ENCODE results near the gene LRRC32.

Gene LRRC32

DNA sequence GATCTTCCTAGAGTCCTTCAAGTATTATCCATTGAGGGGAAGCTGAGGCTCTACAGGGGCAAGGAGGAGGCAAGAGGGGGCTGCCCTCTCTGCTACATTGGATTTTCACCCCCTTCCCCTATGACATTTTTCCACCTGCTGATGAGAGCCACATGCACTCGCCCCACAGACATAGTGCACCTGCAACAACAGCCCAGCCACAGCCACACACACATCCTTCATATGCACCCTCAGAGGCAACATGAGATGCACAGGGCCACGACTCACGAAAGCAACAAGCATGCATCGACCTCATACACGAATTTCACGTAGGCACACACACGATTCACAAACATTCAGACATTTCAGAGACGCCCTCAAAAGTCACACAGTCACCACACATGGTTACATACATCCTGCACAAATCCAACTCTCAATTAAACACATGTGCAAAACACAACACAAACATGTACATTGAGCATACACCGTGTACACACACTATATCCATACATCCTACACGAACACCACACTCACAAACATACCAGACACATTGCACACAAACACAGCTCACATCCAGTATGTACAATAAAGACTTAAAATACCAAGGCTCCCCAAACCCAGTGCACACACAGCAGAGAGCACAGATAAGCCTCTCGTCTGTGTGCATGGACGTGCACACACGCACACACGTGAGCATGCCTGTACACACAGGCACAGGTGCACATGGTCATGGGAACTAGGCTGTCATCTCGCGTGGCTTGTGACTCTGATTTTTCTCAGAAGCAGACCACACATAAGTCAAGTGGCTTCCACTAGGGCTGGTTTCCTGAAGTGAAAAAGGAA is 6.3 kb upstream of the LRRC32 start:
- no peak for DNase-seq

DNA sequence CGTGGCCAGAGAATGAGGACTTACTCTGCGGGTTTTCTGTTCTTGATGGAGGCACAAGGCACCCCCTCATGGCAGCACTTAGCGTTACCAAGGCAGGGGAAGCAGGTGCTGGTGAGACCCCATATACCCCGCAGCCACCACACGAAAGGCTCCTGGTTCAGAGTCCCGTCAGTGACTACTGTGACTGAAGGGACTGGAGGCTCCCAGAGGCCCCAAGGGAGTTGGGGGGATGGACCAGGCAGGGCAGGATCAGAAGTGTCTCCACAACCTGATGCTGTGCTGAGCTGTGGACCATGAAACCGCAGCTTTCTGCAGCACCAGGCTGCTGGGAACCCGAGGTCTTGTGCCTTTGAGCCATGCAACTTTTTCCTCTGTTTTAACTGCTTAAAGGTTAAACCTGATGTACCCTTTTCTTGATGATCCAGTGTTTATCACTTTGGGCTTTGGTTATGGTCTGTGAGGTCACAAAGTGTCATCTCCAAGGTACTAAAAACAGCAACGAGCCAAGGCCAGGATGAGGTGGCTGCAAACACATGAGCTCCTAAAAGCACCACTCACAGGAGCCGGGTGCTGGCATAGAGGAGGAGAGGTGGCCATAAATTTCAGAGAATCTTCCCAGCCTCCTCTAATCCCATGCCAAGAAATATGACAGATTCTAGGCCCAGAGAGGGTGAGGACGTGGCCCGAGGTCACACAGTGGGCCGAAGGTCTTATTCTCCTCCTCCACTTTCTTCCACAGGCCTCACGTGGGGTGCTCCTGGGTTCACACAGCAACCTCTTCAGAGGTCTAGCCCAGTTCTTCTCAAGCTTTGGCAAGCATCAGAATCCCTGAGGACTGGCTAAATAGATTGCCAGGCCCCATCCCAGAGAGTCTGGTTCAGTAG is 4.2 kb upstream of the LRRC32 start:
- no peak for DNase-seq

DNA sequence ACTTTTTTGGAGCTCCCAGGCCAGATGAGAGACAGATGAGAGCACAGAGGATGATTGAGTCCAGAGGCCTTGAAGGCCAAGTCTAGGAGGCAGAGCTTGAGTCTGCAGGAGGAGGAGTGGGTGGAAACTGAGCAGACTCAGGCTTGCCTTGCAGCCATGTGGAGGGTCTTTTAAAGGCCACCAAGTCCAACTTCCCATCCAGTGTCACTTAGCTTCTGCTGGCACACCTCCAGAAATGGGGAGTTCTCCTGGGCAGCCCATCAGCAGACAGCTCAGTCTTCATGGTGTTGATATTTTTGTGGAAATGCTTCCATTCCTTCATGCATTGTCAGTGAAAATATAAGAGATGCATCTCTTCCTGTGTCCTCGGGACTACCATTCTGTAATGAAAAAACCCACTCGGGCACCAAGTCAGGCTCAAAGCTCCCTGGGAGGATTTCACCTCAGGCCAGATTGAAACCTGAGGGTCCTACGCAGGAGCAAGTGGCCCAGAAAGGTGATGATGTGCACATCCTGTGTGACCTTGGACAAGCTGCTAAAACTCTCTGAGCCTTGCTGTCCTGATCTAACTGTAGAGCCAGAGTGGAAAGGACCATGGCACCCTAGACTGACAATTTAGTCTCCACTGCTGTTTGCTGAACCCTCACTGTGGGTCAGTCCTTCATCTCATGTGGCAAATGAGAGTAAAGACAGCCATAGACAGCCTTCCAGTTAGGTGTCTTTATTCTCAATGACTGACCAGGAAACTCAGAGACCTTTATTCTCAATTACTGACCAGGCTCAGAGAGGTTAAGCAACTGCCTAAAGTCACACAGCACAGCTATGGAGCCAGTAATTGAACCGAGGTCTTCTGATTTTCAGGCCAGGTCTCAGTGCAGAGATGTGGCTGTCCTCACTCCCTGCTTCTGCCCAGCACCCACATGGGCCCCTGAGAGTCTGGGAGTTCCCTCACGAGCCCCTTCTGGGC is 2.9 kb upstream of the LRRC32 start:
- DNase-seq: no peak

DNA sequence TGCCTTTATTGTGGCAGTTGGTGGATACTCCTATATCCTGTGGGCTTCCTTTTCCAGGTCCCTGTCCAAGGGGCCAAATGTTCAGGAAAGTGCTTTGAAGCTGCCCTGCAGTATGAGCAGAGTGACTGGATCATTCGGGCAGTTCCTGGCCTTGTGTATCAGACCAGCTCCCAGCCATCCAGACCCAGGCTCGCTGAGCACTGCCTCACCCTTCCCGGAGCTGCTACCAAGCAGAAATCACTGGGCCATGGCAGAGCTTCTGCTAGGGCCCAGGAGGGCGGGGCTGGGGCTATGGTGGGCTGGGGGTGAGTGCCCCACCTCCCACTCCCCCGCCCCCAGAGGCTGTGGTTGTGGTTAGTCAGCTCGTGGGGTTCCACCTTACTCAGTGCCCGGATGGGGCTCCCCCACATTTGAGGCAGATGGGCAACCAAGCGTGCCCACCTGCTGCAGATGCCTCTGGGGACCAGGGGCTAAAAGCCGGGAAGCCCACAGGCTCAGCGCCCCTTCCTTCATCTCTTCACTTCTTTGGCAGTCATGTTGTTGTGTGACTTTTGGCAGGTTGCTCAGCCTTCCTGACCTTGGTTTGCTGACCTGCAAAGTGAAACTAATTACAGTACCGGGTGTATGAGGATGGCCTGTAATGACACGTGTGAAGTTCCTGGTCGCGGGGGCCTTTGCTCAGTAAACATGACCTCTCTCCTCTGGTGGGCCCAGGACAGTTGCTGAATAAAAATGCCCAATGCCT is 2.1 kb upstream of the LRRC32 start:
- no peak for DNase-seq

DNA sequence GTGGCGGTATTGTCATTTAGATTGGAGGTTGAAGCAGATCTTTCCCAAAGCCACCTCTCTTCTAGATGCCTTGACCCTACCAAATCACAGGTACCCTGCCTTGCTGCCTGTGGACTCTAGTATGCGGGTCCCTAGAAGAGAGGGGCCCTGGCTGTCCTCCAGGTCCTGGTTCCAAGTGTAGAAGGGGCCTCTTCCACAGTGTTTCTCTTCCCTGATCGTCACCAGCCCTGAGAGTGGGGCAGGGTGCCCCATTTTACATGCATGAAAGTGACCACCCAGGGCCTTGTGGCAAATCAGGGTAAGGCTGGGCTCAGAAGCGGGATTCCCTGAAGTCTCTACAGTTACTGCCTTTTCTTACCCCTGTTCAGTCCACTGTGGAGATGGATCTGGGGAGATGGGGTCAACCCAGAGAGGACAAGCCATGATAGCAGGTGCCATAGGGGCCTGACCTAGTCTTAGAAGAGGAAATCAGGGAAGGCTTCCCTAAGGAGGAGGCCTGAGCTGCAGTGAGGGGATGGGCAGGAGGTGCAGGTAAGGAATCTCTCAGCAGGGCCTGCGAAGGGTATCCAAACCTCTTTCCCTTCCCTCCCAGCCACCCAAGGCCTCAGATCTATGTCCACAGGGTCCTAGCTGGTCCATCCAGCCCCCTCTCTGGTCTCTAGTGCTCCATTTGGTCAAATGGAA is 1.2 kb upstream of the LRRC32 start:
- no peak for DNase-seq

DNA sequence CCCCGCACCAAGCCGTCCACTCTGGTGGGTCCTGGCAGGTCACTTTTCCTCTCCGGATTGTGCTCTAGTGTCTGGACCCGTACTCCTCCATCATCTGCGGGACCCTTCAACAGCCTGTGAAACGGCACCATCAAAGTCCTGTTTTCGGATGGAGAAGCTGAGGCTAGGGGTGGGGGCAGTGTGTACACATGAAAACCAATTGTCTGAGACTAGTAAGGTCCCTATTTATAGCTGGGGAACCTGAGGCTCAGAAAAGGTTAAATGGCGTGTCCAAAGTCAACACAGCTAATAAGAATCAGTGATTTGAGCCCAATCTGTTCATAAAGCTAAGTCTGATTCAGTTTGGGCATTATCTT is 668 bp upstream of the LRRC32 start:
- DNase-seq: no peak

DNA sequence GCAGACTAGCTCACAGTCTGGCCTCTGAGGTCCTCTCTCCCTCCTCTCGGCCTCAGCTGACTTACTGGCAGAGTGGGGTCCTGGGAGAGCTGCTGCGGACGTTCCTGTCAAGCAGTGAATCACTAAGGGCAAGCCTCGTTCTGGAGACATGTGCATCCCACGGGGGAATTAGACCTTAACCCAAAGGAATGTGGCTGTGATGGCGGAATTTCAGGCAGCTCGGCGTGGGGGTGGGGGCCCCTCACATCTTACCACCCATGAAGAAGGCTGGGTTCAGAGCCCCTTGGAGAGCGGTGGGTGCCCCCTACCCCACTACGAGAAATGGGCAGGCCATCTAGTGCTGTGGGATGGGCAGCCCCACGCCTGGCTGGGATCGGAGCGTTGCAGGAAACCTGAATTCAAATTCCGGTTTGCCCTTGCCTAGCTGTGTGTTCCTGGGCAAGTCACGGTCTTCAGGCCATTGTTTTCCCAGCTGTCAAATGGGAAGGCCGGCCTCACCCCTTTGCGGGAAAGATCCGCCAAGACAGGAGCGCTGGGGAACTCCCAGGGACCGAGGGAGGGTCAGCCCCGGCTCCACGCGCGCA is 554 bp downstream of the LRRC32 start:
- DNase-seq: no peak

DNA sequence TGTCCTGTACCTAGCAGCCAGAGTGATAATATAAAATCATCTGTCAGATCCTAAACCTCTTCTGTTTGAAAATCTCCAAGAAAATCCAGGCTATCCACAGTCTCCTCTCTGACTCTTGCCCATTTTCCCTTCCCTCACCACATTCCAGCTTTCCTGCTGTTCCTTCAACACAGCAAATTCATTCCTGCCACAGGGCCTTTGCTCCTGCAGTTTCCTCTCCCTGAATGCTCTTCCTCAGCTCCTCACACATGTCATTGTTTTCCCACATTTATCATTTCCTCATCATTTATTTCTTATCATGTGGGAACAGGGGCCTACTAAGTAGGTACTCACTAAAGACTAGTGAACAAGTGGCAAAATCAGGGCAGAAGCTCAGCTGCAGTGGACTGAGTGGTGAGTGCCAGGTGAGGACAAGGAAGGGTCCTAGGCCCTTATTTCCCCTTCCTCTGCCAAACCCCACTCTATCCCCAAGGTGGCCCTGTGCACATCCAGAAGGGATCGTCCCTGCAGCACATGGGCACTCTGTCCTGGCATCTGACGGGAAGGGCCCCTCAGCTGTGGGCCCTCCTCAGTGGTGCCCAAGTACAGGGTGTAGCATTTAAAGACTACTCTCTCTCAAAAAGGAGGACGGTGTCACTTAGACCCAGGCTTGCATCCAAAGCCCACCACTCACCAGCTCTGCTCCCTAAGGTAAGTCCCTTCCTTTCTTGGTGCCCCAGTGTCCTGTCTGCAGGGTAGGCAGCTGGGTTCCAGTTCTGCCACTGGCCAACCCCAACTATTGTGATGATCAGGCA is 2.0 kb downstream of the LRRC32 start:
- DNase-seq: no peak

DNA sequence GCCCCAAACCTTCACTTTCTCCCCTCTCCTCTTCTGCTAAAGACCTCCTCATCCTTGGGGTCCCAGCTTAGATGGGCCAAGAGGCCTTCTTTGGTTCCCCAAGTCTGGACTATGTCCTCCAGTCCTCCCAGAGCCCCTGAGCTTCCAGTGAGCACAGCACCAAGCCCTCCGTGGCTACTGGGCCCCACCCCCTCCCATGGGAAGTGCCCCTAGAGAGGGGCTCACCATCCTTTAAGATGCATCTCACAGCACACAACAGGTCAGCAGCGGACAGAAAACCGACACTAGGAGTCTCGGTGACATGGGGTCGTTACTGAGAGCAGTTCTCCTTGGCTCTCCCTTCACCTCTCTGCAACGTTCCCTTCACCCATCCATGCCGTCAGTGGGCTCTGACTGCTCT is 2.7 kb downstream of the LRRC32 start:
- no peak for DNase-seq

DNA sequence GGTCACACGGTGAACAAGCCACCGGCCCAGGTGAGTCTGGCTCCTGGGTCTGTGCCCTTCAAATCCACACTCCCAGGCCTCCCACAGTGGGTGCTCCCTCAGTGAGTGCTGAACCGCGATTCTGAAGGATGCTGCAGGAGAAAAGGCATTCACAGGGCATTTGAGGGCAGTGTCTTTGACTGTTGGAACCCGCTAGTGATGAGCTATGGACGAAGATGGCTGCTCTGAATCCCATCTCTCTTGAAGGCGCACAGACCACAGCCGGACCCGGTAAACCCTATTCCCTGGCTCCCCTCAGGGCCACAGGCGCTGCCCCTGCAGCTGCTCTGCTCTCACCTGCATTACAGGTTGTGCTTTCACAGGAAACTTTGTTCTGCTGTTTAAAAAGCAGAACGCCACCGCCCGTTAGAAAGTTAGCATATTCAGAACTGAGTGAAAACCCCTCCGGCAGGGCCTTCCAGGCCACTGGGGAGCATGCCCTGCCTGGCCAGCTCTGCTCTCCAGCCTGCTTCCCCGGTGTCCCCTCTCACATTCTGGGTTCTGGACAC is 3.2 kb downstream of the LRRC32 start:
- no peak for DNase-seq

DNA sequence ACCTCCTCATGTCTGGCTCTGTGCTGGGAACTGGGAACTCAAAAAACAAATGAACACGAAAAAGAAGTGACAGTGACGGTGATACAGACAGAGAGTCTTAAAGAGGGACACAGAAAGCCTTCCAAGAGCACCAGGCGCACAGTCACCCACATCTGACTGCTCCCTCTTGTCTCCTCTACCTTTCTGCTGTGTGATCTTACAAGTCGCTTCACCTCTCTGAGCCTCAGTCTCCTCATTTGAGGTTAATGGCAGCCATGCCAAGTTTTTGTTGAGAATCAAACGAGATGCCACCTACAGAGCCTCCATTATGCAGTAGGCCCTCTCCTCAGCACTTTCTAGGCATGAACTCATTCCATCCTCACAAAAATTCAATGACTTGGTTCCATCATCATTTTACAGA is 3.7 kb downstream of the LRRC32 start:
- DNase-seq: no peak

DNA sequence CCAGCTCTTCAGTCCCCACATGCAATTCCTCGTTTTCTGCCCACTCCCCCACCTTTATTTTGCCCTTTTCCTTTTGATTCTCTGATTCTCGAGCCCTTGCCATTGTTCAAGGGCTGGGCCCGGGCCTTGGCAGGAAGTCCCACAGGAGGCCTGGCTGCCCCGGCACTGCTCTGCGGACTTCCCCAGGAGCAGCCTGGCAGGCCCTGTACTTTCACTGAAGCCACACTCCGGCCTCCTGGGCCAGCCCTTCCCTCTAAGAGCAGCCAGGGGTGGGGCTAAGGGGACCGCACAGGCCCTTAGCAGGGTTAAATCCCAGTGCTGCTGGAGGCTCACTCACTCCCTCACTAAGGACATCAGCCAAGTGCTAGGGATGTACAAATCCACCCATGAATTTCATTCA is 4.1 kb downstream of the LRRC32 start:
- DNase-seq: no peak

DNA sequence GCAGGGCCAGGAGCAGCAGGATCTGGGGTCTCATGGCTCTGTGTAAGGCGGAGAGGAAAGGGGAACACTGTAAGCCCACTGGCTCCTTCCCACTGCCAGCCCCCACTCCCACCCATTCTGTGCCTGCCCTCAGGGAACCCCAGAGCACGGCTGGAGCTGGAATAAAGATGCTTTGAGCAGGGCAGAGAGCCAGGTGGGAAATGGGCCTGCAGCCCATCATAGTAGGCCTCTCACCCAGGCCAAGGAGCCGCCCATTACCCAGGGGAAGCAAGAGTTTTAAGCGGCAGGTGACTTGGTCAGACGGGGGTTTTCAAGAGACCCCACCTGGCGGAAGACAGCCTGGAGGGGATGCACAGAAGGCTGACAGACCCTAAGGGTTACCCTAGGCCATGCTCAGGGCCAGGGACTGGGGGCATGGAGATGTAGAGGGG is 4.6 kb downstream of the LRRC32 start:
- no peak for DNase-seq

DNA sequence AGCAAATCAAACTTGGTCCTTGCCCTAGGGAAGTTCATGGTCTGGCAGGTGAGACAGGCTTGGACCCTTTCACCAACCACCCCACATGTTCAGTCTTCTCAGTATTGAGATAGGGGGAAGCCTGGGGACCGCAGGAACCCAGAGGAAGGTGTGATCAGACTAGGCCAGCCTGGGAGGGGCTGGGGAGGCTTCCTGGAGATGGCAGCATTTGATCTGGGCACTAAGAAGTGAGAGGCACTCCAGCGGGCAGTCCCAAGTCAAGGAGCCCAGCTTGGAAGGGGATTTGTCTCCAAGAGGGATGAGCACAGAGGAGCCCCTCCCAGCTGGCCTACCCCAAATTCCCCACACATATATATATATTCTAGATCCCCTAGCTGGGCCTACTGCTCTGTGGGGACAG is 5.4 kb downstream of the LRRC32 start:
- no peak for DNase-seq

DNA sequence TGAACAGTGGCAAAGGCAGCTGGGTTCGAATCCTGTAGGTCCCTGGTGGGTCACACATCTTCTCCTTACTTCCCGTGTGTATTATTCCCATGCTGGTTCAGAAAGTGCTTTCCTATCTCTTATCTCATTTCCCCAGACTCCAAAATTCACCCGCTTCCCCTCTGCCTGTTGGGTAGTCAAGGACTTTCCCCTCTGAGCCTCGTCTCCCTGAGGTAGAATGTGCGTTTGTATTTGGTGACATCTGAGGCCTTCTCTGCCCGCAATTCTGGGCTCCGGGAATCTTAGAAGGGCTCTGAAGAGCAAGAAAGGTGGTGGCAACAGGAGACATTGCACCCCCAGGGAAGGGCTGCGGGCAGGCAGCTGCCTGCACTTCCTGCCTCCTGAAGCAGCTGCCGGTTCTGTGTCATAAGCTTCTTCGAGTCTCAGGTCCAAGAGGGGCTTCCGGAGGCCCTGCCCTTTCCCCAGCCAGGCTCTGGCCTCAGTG is 5.9 kb downstream of the LRRC32 start:
- no peak for DNase-seq

DNA sequence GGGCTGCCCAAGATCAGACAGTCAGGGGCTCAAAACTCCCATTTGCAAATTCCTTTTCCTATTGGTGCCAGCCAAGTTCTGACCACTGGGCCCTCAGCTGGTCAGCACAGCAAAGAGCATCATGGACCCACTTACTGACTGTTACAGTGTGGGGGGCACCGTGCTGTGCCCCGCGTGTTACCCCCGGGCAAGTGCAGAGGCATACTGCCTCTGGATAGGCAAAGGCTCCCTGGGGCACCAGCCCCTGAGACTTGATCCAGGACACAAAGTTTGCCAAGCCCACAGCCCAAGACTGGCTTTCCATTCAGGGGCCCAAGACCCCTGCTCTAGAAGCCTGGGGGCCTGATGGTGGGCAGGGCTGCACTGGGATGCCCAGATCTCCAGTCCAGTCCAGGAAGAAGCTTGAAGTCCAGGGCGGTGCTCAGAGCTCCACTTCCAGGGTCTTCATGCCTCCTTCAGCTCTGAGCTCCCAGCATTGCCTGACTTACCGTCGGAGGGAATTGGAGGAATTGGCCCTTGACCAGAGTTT is 6.6 kb downstream of the LRRC32 start:
- no peak for DNase-seq

DNA sequence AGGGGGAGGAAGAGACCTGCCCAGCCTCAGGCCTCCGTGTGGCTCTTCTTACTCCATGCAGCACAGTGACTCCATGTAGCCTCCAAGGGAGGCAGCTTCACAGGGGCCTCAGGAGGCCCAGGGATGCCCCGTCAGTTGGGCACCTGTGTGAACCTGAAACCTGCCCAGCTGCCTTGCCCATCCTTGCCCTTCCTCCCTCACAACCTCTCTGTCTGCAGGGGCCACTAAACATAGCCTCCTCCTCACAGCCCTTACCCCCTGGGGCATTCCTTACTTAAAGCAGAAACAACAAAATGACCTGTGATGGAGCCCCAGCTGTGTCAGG is 7.1 kb downstream of the LRRC32 start:
- DNase-seq: no peak

DNA sequence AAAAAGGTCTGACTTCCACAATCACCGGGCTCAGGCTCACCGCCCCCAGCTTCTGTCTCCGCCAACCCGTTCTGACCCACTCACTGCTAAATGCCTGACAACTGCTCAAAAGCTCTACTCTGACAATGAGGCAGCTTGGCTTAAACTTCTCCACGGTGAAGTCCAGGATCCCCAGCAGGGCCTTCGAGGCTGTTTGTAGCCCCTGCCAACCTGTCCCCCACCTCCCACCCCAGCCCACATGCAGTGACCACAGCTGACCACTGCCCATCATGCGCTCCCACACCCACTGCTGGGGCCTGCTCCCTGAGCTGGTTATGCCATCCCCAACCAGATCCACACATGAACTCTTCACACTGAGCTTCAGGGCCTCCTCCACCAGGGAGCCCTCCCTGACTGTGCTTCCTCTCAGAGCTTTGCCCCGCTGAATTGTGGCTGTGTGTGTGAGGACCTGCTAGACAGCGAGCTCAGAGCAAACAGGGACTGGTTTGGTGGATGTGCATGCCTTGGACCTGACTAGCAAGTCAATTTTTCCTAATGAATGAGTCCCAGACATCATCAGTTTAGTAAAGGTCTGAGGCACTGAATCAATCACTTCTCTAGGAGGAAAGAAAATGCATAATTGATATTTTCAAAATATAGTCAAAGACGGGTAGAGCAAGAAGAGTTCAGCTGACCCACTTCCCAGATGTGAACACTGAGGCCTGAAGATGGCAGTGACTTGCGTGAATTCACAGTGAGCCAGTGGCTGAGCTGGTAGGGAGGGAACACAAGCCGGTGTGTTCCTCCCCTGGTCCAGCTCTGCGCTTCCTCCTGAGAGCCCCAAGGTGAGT is 7.7 kb downstream of the LRRC32 start:
- no peak for DNase-seq

All from activated CD8-positive, alpha-beta memory T cell treated with anti-CD3 and anti-CD28 coated beads, Interleukin-2, amount 50 U/mL, for 48 hours (primary cell).